GM21515 (cell line): ENCODE results near the gene TMEM134.

Experiments used
- ATAC-seq: cut with Tn5 transposase; IDR thresholded peaks from one replicate; pipeline ENCODE4 v1.9.1; 2021; ENCODE audit not compliant: unreplicated experiment

The TMEM134 gene

GRCh38 chr11:67500831-67501715 lies 32.0 kb upstream of the TMEM134 start:
- no peak for ATAC-seq

GRCh38 chr11:67500484-67500821 lies 31.4 kb upstream of the TMEM134 start:
- ATAC-seq, result no peak

DNA sequence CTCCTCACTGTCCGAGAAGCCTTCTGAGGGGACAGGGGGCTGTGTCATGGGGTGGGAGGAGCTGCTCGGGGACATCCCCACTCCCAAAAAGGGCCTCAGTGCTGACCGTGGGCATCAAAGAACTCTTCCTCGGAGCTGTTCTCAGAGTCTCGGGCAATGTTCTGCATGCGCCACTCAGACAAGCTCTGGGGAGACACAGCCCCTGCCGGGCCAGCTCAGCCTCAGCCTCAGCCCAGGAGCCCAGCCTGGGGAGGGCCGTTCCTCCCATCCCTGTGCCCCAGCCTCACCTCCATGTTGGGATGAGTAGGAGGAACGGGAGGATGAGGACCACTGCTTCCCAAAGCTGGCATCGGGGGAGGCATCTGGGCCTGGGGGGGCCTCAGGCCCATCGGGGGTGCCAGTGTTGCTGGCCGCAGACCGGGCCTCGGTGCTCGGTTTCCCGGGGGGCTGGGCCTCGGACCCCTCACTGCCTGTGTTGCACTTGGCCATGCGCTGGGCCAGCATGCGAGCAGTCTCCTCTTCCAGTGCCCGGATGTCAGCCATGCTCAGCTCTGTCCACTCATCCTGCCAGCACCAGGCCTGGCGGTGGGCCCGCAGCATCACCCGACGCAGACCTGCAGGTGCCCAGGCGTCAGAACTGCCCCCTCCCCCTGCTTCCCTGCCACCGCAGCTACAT lies 30.9 kb upstream of the TMEM134 start:
- no peak for ATAC-seq

DNA sequence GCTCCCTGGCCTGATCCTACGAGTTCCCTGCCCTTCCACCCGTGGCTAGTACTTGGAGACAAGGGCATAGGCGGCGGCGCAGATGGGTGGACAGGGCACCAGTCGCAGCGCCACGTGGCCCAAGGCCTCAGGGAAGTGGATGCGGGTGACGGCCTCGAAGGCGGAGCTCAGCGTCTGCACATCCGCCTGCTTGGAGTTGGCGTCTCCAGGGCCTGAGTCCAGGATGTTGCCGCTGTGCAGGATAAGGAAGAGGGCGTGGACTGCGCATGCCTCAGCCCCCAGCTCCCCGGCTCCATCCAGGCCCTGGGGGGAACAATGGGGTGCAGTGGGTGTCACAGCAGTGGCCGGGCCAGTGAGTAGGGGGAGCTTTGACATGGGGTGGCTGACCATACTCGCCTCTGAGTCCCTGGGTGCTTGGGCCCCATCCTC lies 29.5 kb upstream of the TMEM134 start:
- ATAC-seq, result no peak

- no peak for ATAC-seq
Observed at GRCh38 chr11:67497656-67498291, 28.7 kb upstream of the TMEM134 start.

DNA sequence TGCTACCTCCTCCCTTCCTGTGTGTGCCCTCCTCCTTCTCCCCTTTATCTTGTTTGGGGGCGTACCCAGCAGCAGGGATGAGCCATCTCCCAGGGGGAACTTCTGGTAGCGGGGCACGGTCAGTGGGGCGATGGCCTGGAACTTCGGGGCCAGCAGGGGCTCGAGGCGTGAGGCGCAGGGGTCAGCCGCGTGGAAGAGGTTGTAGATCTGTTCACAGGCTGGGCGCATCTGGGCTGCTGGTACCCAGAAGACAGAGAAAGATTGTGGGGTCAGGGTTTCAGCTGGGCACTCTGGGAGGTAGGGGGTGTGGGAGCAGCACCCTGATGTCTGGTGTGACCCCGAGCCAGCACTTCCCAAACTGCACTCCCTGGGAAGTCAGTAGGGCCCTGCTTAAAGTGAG lies 27.1 kb upstream of the TMEM134 start:
- ATAC-seq, result no peak

DNA sequence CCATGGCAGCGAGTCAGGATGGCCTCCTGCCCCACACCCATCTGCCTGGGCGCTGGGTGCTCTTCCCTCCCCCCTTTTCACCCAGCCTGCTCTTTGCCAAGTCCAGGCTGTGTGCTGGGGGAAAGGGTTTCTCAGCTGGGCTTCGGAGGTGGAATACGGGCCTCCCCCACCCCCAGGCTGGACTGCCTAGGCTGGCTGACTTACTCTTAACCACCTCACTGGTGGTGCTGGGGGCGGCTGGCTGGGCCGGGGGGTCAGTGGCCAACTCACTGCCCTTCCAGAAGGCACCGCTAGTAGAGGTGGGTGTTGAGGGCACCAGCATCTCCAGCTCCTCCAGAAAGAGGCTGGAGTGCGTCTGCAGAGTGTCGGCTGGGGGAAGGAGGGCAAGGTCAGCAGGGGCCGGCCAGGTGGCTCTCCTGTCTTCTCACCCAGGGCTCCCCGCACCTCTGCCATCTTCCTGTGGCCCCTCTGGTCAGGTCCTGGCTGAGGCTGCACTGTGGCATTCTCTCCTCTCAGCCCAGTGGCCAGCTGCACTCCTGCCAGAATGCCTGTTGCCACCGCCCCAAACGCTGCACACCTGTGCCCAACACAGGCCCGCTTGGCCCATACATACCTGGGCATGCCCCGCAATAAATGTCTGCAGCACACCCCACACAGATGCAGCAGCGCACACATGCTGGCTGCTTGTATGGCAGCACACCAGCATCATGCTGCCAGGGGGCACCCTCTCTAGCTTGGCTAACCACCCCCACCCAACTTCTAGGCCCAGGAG lies 26.4 kb upstream of the TMEM134 start:
- no peak for ATAC-seq

DNA sequence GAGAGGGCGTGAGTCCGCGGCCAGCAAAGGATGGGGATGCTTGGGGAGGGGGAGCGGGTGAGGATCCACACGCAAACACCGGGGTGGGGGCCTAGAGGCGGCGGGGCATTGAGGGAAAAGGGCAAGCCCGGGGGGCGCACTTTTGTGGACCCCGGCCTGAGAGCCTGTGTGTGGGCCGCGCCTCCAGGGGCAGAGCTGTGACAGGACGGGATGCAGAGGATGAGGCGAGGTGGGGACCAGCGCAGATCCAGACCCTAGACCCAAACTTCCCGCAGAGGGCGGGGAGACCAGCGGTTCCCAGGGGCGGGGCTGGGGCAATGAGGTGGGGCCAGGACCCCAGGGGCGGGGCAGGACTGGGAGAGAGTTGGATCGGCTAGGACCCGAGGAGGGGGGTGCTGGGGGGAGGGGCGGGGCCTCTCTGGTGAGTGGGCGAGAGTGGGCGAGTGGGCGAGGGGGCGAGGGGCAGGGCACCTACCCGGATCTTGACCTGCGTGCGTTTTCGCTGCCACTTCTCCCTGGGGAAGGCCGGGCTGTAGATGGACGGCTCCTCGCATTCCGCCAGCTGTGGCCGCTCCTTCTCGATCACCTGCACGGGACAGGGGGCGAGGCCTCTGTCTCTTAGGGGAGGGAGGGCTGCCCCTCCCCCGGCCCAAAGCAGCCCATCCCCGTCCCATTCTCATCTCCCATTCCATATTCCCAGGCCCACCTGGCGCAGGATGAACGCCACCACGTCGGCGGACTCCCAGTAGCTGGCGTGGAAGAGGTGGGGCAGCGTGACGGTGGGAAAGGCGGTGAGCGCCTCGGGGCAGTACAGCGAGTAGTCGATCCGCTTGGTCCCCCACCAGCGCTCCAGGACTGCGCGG lies 25.6 kb upstream of the TMEM134 start:
- no peak for ATAC-seq

- no peak for ATAC-seq
Observed at GRCh38 chr11:67493548-67494370, 24.7 kb upstream of the TMEM134 start.

DNA sequence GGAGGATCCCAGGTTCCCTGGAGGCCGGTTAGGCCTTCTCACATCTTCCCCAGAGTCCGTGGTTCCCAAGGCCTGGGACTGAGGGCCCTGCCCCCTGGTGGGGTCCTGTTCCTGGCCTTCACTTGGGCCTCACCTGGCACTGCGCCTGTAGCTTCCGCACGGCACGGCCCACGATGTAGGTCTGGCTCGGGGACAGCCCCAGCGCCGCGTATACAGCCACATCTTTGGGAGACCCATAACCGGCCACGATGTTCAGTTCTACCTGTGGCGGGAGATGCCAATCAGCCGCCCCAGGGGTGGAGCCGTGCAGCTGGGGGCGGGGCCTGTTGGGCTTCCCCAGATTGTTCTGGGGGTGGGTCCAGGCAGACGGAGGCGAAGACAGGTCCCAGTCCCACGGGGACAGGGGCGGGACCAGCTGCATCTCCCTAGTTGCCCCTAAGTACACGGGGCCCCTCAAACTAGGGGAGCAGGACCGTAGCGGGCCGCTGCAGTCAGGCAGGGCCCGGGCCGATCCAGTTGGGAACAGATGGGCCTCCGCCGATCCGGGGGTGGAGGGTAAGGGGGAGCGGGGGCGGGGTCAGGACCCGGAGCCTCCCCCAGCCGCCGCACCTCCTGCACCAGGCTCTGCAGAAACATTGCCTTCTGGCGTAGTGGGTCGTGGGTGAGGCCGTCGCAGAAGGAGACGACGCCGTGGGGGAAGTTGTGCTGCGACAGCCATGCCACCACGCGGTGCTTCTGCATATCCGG lies 23.9 kb upstream of the TMEM134 start:
- no peak for ATAC-seq

GRCh38 chr11:67492069-67492727 lies 23.1 kb upstream of the TMEM134 start:
- ATAC-seq, result no peak

GRCh38 chr11:67491276-67492068 lies 22.4 kb upstream of the TMEM134 start:
- ATAC-seq, result no peak

GRCh38 chr11:67490727-67491065 lies 21.6 kb upstream of the TMEM134 start:
- no peak for ATAC-seq

- ATAC-seq, result no peak
Observed at GRCh38 chr11:67489885-67490726, 21.1 kb upstream of the TMEM134 start.

DNA sequence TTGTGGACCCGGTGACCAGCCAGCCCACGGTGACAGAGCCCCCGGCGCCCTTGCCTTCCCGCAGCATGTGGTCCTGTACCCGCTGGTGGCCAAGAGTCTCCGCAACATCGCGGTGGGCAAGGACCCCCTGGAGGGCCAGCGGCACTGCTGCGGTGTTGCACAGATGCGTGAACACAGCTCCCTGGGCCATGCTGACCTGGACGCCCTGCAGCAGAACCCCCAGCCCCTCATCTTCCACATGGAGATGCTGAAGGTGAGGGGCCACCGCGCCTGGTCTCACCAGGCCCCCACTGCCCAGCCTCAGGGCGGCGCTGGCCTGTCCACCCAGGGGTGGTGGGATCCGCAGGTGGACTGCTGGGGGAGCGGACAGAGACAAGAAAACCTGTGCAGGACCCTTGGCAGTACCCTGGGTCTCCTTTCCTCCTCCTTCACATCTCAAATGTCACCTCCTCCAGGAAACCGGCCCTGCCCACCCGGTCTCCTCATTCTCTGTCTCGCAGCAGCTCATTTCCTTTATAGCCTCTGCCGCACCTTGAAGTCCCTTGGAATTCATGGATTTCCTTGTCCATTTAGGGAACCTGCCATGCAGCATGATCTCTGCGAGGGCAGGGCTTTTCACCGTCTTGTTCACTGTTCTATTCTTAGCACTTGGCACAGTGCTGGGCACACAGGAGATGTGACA lies 20.3 kb upstream of the TMEM134 start:
- ATAC-seq, result no peak
